HepG2 (cell line): ENCODE results near the gene DIAPH3. TPM values are rescaled to one million over a fixed set of nuclear protein-coding genes. Genes with fewer than 3 reads are reported as not detected.

ENCODE experiments used
- ATAC-seq: fragments of 200-7000 bp; cut with Tn5 transposase; 3 replicates; pipeline ENCODE4 v1.9.1; 2020; ENCODE audit warnings: mild to moderate bottlenecking, moderate library complexity
- BruUV-seq: library from RNA; stranded (reverse); fragments of 400-500 nt; replicated peaks from 2 replicates; lab custom pipeline; 2021; lab: Mats Ljungman, UMichigan
- CTCF ChIA-PET: fragments of 300-600 bp; formaldehyde crosslinking; extraction: SDS; loops from one replicate; lab custom pipeline; 2021; ENCODE audit warnings: low total read pairs, inconsistent platforms, low intra/inter-chr PET ratio; lab: Yijun Ruan, JAX
- POLR2A ChIA-PET: fragments of 350-600 bp; sonication (Branson Sonifier 250); formaldehyde crosslinking; loops from one replicate; lab custom pipeline; 2020; ENCODE audit warnings: antibody characterized with exemption, inconsistent platforms; lab: Yijun Ruan, JAX
- DNase-seq: peaks from one replicate; pipeline ENCODE4 v3.0.0-alpha.2; 2015; ENCODE audit warnings: low spot score
- FAIRE-seq: peaks from 3 replicates; lab custom pipeline; 2011; peaks lifted over from hg19 to GRCh38; lab: Jason Lieb, UNC
- H2AFZ ChIP-seq: one replicate; pipeline ENCODE4 v1.6.1; 2011; ENCODE audit warnings: low read length, inconsistent platforms
- H3K27ac ChIP-seq: fragments of 300-600 bp; 3 replicates; pipeline ENCODE4 v1.8.0; 2011; ENCODE audit warnings: mixed run types, mild to moderate bottlenecking, mixed read lengths, low read length, inconsistent platforms; ENCODE audit not compliant: insufficient read depth; ENCODE audit errors: extremely low read length
- H3K27me3 ChIP-seq, 2 experiments: fragments of 200-600 bp in 1 of 2; 2 replicates in 1 of 2; 3 replicates in 1 of 2; pipeline versions ENCODE4 v1.6.0 to v1.8.0; 2011; ENCODE audit warnings: low read length in 2 of 2, mild to moderate bottlenecking in 2 of 2, moderate library complexity in 2 of 2, inconsistent platforms in 1 of 2; ENCODE audit not compliant: insufficient read depth in 2 of 2, control insufficient read depth in 1 of 2
- H3K36me3 ChIP-seq, 2 experiments: fragments of 200-600 bp in 1 of 2; replicated peaks in 1 of 2; 2 replicates in 1 of 2; 3 replicates in 1 of 2; pipeline versions ENCODE4 v1.5.1 to v1.8.0; 2011; ENCODE audit warnings: low read length in 2 of 2, inconsistent platforms in 1 of 2; ENCODE audit not compliant: insufficient read depth in 2 of 2, control insufficient read depth in 1 of 2
- H3K4me1 ChIP-seq: 2 replicates; pipeline ENCODE4 v1.5.1; 2012; ENCODE audit warnings: low read length, inconsistent platforms; ENCODE audit not compliant: insufficient read depth
- H3K4me2 ChIP-seq: 2 replicates; pipeline ENCODE4 v1.6.0; 2011; ENCODE audit warnings: low read depth, low read length, inconsistent platforms
- H3K4me3 ChIP-seq, 3 experiments: fragments of 200-600 bp in 1 of 3; sonication (generic), shearing (Covaris generic) in 1 of 3; replicated peaks in 1 of 3; 2 replicates each; pipeline ENCODE4 v1.5.1; 2011 to 2016; ENCODE audit warnings: low read length in 3 of 3, inconsistent platforms in 2 of 3, low read depth in 2 of 3, mild to moderate bottlenecking in 2 of 3, control low read depth in 1 of 3, mixed read lengths in 1 of 3; ENCODE audit not compliant: insufficient read depth in 1 of 3
- H3K79me2 ChIP-seq: one replicate; pipeline ENCODE4 v1.6.1; 2011; ENCODE audit warnings: low read length, inconsistent platforms; ENCODE audit not compliant: insufficient read depth
- H3K9ac ChIP-seq: 2 replicates; pipeline ENCODE4 v1.6.0; 2011; ENCODE audit warnings: mild to moderate bottlenecking, low read depth, low read length, inconsistent platforms; ENCODE audit not compliant: insufficient read depth
- H3K9me3 ChIP-seq: 2 replicates; pipeline ENCODE4 v1.5.1; 2012; ENCODE audit warnings: mild to moderate bottlenecking, low read length
- H4K20me1 ChIP-seq: 2 replicates; pipeline ENCODE4 v1.6.0; 2011; ENCODE audit warnings: inconsistent platforms, mild to moderate bottlenecking, low read length, moderate library complexity; ENCODE audit not compliant: insufficient read depth
- FOSL1 ChIP-seq: sonication (generic); formaldehyde crosslinking; IDR thresholded peaks from 2 replicates; pipeline ENCODE4 v1.9.0; 2021; ENCODE audit warnings: missing genetic modification reagents, borderline replicate concordance
- FOXP1 ChIP-seq, 2 experiments: fragments of 450-650 bp in 1 of 2; IDR thresholded peaks; 2 replicates each; pipeline ENCODE4 v1.6.1; 2017 to 2018; ENCODE audit warnings: antibody characterized with exemption in 1 of 2
- GTF3A ChIP-seq: sonication (generic); formaldehyde crosslinking; conservative IDR thresholded peaks from 2 replicates; pipeline ENCODE4 v1.4.0; 2020; ENCODE audit warnings: mild to moderate bottlenecking, missing genetic modification reagents
- HHEX ChIP-seq: IDR thresholded peaks from 2 replicates; pipeline ENCODE4 v1.6.1; 2016; ENCODE audit warnings: control low read depth
- KLF11 ChIP-seq: IDR thresholded peaks from 2 replicates; pipeline ENCODE4 v1.6.1; 2016; ENCODE audit warnings: missing compliant biosample characterization
- NFE2L2 ChIP-seq: fragments of 150-350 bp; IDR thresholded peaks from 2 replicates; pipeline ENCODE4 v1.6.1; 2014; ENCODE audit warnings: low read length
- SNAPC2 ChIP-seq: sonication (generic); formaldehyde crosslinking; IDR thresholded peaks from 2 replicates; pipeline ENCODE4 v1.8.1; 2022; ENCODE audit warnings: mild to moderate bottlenecking, missing genetic modification reagents
- TGIF2 ChIP-seq: IDR thresholded peaks from 2 replicates; pipeline ENCODE4 v1.6.1; 2016; ENCODE audit warnings: control low read depth, missing compliant biosample characterization
- ZIK1 ChIP-seq: sonication (generic); formaldehyde crosslinking; IDR thresholded peaks from 2 replicates; pipeline ENCODE4 v1.5.0; 2020; ENCODE audit warnings: mild to moderate bottlenecking, low read depth, missing genetic modification reagents, borderline replicate concordance
- ZNF703 ChIP-seq: sonication (generic); formaldehyde crosslinking; IDR thresholded peaks from 2 replicates; pipeline ENCODE4 v1.5.1; 2020; ENCODE audit warnings: missing genetic modification reagents, mild to moderate bottlenecking, moderate library complexity, borderline replicate concordance
- ZSCAN30 ChIP-seq: sonication (generic); formaldehyde crosslinking; IDR thresholded peaks from 2 replicates; pipeline ENCODE4 v1.5.0; 2020; ENCODE audit warnings: mild to moderate bottlenecking, missing genetic modification reagents
- WGBS: methylation state at CpG from one replicate; pipeline ENCODE4 v1.1.6; 2017; ENCODE audit warnings: low lambda C conversion rate; 5-methylcytosine and 5-hydroxymethylcytosine counted together
- in situ Hi-C: cut with HindIII; loops from 2 replicates; pipeline ENCODE4 v1.10.0; 2017; ENCODE audit warnings: low pct_unique_long_range_greater_than_20kb; ENCODE audit not compliant: extremely low pct_ligation_motif_present
- intact Hi-C: fragments of 100-400 bp; cut with micrococcal nuclease; formaldehyde crosslinking; loops from one replicate; pipeline ENCODE4 v1.10.0; 2022; ENCODE audit not compliant: unreplicated experiment
- polyA plus RNA-seq, 8 experiments: library from polyadenylated mRNA; depleted of rRNA in 3 of 8; stranded (reverse) in 7 of 8; unstranded in 1 of 8; fragments of >200 nt; fragmentation: Illumina TruSeq in 4 of 8; extraction: Trizol in 4 of 8; gene quantifications; 2 replicates each; pipeline versions ENCODE4 v1.2.1 to v1.2.3, GENCODE V29; 2011 to 2016; ENCODE audit warnings: low read depth in 4 of 8, missing spikeins in 1 of 8, mixed read lengths in 1 of 8; ENCODE audit not compliant: insufficient read depth in 1 of 8
- total RNA-seq, 5 experiments: library from RNA; depleted of rRNA; stranded (reverse); fragments of >200 nt; fragmentation: Illumina TruSeq; extraction: Trizol; gene quantifications; 2 replicates each; pipeline ENCODE4 v1.2.3, GENCODE V29; 2016; ENCODE audit warnings: low read depth in 1 of 5
- TF ChIP-seq, protein P1 (sequence below): fragments of 450-650 bp; IDR thresholded peaks from 2 replicates; pipeline ENCODE4 v1.6.1; 2017; ENCODE audit warnings: mild to moderate bottlenecking
- TF ChIP-seq, protein P2 (sequence below): sonication (generic); formaldehyde crosslinking; IDR thresholded peaks from 2 replicates; pipeline ENCODE4 v1.4.0; 2020; ENCODE audit warnings: mild to moderate bottlenecking, missing genetic modification reagents
- TF ChIP-seq, protein P3 (sequence below): sonication (generic); formaldehyde crosslinking; IDR thresholded peaks from 2 replicates; pipeline ENCODE4 v1.4.0; 2020; ENCODE audit warnings: low read depth, mild to moderate bottlenecking, missing genetic modification reagents
- TF ChIP-seq, protein P4 (sequence below): sonication (generic); formaldehyde crosslinking; IDR thresholded peaks from 2 replicates; pipeline ENCODE4 v1.4.0; 2020; ENCODE audit warnings: mild to moderate bottlenecking, missing genetic modification reagents
- TF ChIP-seq, protein P5 (sequence below): sonication (generic); formaldehyde crosslinking; IDR thresholded peaks from 2 replicates; pipeline ENCODE4 v1.4.0; 2020; ENCODE audit warnings: missing genetic modification reagents

The DIAPH3 gene
- total and polyA plus RNA-seq, 2 of the 13 experiments (the other 11 are each of a cell fraction or from before 2014, with no cell fraction given), result 4.0 to 9.3 TPM

DNA sequence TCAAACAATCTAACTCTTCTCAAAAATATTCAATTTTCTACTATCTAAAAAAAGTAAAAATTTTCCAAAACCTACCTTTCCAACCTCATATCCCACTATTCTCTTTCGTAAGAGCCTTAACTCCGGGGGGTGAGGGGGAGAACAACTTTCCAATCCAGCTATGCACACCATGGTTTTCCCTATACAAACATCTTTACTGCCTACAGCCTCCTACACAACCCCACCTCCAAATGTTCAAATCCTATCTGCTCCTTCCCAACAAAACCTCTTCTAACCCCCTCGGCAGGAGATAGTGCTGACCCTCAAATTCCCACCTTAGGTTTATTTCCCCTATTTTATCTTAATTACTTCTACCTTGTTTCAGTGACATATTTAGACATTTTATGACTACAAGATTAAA, 102.0 kb downstream of the DIAPH3 start (continued):
- TF ChIP-seq, protein P1, sequence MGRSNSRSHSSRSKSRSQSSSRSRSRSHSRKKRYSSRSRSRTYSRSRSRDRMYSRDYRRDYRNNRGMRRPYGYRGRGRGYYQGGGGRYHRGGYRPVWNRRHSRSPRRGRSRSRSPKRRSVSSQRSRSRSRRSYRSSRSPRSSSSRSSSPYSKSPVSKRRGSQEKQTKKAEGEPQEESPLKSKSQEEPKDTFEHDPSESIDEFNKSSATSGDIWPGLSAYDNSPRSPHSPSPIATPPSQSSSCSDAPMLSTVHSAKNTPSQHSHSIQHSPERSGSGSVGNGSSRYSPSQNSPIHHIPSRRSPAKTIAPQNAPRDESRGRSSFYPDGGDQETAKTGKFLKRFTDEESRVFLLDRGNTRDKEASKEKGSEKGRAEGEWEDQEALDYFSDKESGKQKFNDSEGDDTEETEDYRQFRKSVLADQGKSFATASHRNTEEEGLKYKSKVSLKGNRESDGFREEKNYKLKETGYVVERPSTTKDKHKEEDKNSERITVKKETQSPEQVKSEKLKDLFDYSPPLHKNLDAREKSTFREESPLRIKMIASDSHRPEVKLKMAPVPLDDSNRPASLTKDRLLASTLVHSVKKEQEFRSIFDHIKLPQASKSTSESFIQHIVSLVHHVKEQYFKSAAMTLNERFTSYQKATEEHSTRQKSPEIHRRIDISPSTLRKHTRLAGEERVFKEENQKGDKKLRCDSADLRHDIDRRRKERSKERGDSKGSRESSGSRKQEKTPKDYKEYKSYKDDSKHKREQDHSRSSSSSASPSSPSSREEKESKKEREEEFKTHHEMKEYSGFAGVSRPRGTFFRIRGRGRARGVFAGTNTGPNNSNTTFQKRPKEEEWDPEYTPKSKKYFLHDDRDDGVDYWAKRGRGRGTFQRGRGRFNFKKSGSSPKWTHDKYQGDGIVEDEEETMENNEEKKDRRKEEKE, result no peak

DNA sequence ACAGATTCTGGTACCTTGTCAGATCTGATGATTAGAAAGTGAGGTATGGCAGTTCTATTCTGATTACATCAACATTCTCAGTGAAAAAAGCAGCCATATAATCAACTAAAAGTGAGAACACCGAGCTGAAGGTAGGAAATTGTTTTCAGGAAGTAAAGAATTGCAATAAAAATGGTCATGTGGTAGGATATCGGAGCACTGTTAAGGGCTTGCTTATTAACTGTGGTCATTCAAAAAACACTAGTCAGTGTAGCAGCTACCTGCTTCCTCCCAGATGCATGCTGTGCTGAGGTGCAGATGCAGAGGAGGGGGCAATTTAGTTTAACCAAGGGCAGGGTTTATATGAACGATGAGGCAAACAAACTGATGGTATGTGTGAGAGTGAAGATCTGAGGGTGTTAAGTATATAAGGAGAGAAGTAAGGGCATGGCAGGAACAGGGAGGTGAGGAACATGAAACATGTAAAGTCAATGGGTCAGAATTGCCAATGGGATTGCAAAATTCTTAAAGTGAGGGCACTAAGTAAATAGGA, 111.9 kb downstream of the DIAPH3 start:
- Histone ChIP-seq H3K79me2 (no peaks in the 10 kb centered on the region), H3K4me3 (no peak overlapping the region), H3K27ac (no peak overlapping the region), H3K27me3 (no peaks in the 10 kb centered on the region), H3K9me3 (no peaks in the 10 kb centered on the region), H3K4me1 (no peaks in the 10 kb centered on the region), H4K20me1 (no peaks in the 10 kb centered on the region), H3K36me3 (no peaks in the 10 kb centered on the region), H3K9ac (no peak overlapping the region), H2AFZ (no peak overlapping the region), H3K4me2 (no peak overlapping the region)
- ATAC-seq (no peak), DNase-seq (no peak), FAIRE-seq (no peak)
- no TSS peak for BruUV-seq
- WGBS, result 98% methylated on average over 3 of the region's 3 CpGs
- ChIA-PET CTCF (no interaction called here), POLR2A (no interaction called here)
- in situ Hi-C loops (no loop called here), intact Hi-C loops (no loop called here)
- TF ChIP-seq FOSL1 (CRISPR knock-in tag) (no peak), GTF3A (no peak), FOXP1 (IDR thresholded peaks at IDR 0.05) (no peak), FOXP1 (CRISPR knock-in tag; IDR thresholded peaks at IDR 0.05) (no peak), KLF11 (CRISPR knock-in tag) (no peak), TGIF2 (CRISPR knock-in tag) (no peak), ZSCAN30 (CRISPR knock-in tag) (no peak), ZIK1 (no peak), HHEX (CRISPR knock-in tag) (no peak), NFE2L2 (no peak), SNAPC2 (CRISPR knock-in tag) (no peak), ZNF703 (CRISPR knock-in tag) (no peak)
- TF ChIP-seq, protein P2, sequence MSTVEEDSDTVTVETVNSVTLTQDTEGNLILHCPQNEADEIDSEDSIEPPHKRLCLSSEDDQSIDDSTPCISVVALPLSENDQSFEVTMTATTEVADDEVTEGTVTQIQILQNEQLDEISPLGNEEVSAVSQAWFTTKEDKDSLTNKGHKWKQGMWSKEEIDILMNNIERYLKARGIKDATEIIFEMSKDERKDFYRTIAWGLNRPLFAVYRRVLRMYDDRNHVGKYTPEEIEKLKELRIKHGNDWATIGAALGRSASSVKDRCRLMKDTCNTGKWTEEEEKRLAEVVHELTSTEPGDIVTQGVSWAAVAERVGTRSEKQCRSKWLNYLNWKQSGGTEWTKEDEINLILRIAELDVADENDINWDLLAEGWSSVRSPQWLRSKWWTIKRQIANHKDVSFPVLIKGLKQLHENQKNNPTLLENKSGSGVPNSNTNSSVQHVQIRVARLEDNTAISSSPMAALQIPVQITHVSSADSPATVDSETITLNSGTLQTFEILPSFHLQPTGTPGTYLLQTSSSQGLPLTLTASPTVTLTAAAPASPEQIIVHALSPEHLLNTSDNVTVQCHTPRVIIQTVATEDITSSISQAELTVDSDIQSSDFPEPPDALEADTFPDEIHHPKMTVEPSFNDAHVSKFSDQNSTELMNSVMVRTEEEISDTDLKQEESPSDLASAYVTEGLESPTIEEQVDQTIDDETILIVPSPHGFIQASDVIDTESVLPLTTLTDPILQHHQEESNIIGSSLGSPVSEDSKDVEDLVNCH (CRISPR knock-in tag), result no peak
- TF ChIP-seq, protein P3, sequence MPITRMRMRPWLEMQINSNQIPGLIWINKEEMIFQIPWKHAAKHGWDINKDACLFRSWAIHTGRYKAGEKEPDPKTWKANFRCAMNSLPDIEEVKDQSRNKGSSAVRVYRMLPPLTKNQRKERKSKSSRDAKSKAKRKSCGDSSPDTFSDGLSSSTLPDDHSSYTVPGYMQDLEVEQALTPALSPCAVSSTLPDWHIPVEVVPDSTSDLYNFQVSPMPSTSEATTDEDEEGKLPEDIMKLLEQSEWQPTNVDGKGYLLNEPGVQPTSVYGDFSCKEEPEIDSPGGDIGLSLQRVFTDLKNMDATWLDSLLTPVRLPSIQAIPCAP (CRISPR knock-in tag), result no peak
- TF ChIP-seq, protein P4, sequence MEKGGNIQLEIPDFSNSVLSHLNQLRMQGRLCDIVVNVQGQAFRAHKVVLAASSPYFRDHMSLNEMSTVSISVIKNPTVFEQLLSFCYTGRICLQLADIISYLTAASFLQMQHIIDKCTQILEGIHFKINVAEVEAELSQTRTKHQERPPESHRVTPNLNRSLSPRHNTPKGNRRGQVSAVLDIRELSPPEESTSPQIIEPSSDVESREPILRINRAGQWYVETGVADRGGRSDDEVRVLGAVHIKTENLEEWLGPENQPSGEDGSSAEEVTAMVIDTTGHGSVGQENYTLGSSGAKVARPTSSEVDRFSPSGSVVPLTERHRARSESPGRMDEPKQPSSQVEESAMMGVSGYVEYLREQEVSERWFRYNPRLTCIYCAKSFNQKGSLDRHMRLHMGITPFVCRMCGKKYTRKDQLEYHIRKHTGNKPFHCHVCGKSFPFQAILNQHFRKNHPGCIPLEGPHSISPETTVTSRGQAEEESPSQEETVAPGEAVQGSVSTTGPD (CRISPR knock-in tag), result no peak
- TF ChIP-seq, protein P5, sequence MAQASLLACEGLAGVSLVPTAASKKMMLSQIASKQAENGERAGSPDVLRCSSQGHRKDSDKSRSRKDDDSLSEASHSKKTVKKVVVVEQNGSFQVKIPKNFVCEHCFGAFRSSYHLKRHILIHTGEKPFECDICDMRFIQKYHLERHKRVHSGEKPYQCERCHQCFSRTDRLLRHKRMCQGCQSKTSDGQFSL, result no peak
